SK-N-SH treated with all-trans-retinoic acid at 6 μM for 48 hours (cell line): ENCODE results near the gene SAMD4B.

Experiments
- ATAC-seq: fragments of 200-7000 bp; cut with Tn5 transposase; 3 replicates; pipeline ENCODE4 v1.9.1; 2020; ENCODE audit warnings: mild to moderate bottlenecking, moderate library complexity
- BACH2 ChIP-seq: fragments of 250-450 bp; sonication (Bioruptor Pico); IDR thresholded peaks from 2 replicates; pipeline ENCODE4 v1.9.0; 2021; ENCODE audit warnings: mild to moderate bottlenecking, borderline replicate concordance
- CSDC2 ChIP-seq: fragments of 250-450 bp; sonication (Bioruptor Pico); IDR thresholded peaks from 2 replicates; pipeline ENCODE4 v1.5.0; 2020; ENCODE audit warnings: mild to moderate bottlenecking, moderate library complexity
- ESRRG ChIP-seq: fragments of 250-450 bp; sonication (Bioruptor Pico); IDR thresholded peaks from 2 replicates; pipeline ENCODE4 v1.6.1; 2021; ENCODE audit warnings: mild to moderate bottlenecking
- GLIS3 ChIP-seq: fragments of 250-450 bp; sonication (Bioruptor Pico); IDR thresholded peaks from 2 replicates; pipeline ENCODE4 v1.5.0; 2020; ENCODE audit warnings: mild to moderate bottlenecking, moderate library complexity
- ISL1 ChIP-seq: fragments of 250-450 bp; sonication (Bioruptor Pico); IDR thresholded peaks from 2 replicates; pipeline ENCODE4 v2.1.2; 2022; ENCODE audit warnings: mild to moderate bottlenecking, moderate library complexity
- PPARA ChIP-seq: fragments of 250-450 bp; sonication (Bioruptor Pico); IDR thresholded peaks from 2 replicates; pipeline ENCODE4 v1.5.0; 2020; ENCODE audit warnings: mild to moderate bottlenecking, borderline replicate concordance
- SNAI2 ChIP-seq: fragments of 250-450 bp; sonication (Bioruptor Pico); IDR thresholded peaks from 2 replicates; pipeline ENCODE4 v1.5.0; 2020; ENCODE audit warnings: mild to moderate bottlenecking, moderate library complexity
- TCF4 ChIP-seq: fragments of 250-450 bp; sonication (Bioruptor Pico); IDR thresholded peaks from 2 replicates; pipeline ENCODE4 v1.8.0; 2021; ENCODE audit warnings: mild to moderate bottlenecking, moderate library complexity, borderline replicate concordance
- TOX ChIP-seq: fragments of 250-450 bp; sonication (Bioruptor Pico); IDR thresholded peaks from 2 replicates; pipeline ENCODE4 v1.8.0; 2021; ENCODE audit warnings: mild to moderate bottlenecking, moderate library complexity, borderline replicate concordance
- ZC3H10 ChIP-seq: fragments of 250-450 bp; sonication (Bioruptor Pico); IDR thresholded peaks from 2 replicates; pipeline ENCODE4 v1.5.1; 2021; ENCODE audit warnings: mild to moderate bottlenecking, moderate library complexity
- ZFP3 ChIP-seq: fragments of 250-450 bp; sonication (Bioruptor Pico); IDR thresholded peaks from 2 replicates; pipeline ENCODE4 v1.5.0; 2020; ENCODE audit warnings: mild to moderate bottlenecking, moderate library complexity
- ZFP30 ChIP-seq: fragments of 450-650 bp; formaldehyde crosslinking; IDR thresholded peaks from 2 replicates; pipeline ENCODE4 v1.5.0; 2022; ENCODE audit warnings: mild to moderate bottlenecking, moderate library complexity
- ZNF565 ChIP-seq: fragments of 450-650 bp; formaldehyde crosslinking; conservative IDR thresholded peaks from 2 replicates; pipeline ENCODE4 v1.5.0; 2020; ENCODE audit warnings: low read depth, mild to moderate bottlenecking, moderate library complexity
- ZNF70 ChIP-seq: fragments of 450-650 bp; formaldehyde crosslinking; IDR thresholded peaks from 2 replicates; pipeline ENCODE4 v1.5.0; 2020; ENCODE audit warnings: mild to moderate bottlenecking, moderate library complexity
- ZNF8 ChIP-seq: fragments of 450-650 bp; formaldehyde crosslinking; IDR thresholded peaks from 2 replicates; pipeline ENCODE4 v1.5.0; 2020; ENCODE audit warnings: mild to moderate bottlenecking, moderate library complexity
- TF ChIP-seq, protein P1 (sequence below): fragments of 250-450 bp; sonication (Bioruptor Pico); IDR thresholded peaks from 2 replicates; pipeline ENCODE4 v1.8.0; 2020; ENCODE audit warnings: mild to moderate bottlenecking, moderate library complexity, borderline replicate concordance
- TF ChIP-seq, protein P2 (sequence below): fragments of 250-450 bp; sonication (Bioruptor Pico); IDR thresholded peaks from 2 replicates; pipeline ENCODE4 v1.8.0; 2021; ENCODE audit warnings: low read depth, mild to moderate bottlenecking, moderate library complexity, borderline replicate concordance
- TF ChIP-seq, protein P3 (sequence below): fragments of 250-450 bp; sonication (Bioruptor Pico); IDR thresholded peaks from 2 replicates; pipeline ENCODE4 v1.5.1; 2020; ENCODE audit warnings: low read depth, mild to moderate bottlenecking, moderate library complexity
- TF ChIP-seq, protein P4 (sequence below): fragments of 250-450 bp; sonication (Bioruptor Pico); IDR thresholded peaks from 2 replicates; pipeline ENCODE4 v1.5.1; 2021; ENCODE audit warnings: mild to moderate bottlenecking, moderate library complexity
- TF ChIP-seq, protein P5 (sequence below): fragments of 250-450 bp; sonication (Bioruptor Pico); IDR thresholded peaks from 2 replicates; pipeline ENCODE4 v1.5.0; 2020; ENCODE audit warnings: mild to moderate bottlenecking, moderate library complexity

The SAMD4B gene

DNA sequence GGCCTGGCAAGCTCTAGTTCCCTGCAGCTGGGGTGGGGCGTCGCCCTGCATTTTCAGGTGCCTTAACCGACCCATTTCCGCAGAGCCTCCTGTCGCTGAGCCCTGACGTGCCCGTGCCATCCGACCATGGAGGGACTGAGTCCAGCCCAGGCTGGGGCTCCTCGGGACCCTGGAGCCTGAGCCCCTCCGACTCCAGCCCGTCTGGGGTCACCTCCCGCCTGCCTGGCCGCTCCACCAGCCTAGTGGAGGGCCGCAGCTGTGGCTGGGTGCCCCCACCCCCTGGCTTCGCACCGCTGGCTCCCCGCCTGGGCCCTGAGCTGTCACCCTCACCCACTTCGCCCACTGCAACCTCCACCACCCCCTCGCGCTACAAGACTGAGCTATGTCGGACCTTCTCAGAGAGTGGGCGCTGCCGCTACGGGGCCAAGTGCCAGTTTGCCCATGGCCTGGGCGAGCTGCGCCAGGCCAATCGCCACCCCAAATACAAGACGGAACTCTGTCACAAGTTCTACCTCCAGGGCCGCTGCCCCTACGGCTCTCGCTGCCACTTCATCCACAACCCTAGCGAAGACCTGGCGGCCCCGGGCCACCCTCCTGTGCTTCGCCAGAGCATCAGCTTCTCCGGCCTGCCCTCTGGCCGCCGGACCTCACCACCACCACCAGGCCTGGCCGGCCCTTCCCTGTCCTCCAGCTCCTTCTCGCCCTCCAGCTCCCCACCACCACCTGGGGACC, 65.6 kb downstream of the SAMD4B start:
- TF ChIP-seq TCF4 (CRISPR knock-in tag) (no peak), ZFP3 (CRISPR knock-in tag) (no peak), BACH2 (CRISPR knock-in tag) (no peak), ZNF565 (CRISPR knock-in tag) (no peak), ESRRG (CRISPR knock-in tag) (no peak), GLIS3 (no peak), ZFP30 (CRISPR knock-in tag) (no peak)
- TF ChIP-seq, protein P1, sequence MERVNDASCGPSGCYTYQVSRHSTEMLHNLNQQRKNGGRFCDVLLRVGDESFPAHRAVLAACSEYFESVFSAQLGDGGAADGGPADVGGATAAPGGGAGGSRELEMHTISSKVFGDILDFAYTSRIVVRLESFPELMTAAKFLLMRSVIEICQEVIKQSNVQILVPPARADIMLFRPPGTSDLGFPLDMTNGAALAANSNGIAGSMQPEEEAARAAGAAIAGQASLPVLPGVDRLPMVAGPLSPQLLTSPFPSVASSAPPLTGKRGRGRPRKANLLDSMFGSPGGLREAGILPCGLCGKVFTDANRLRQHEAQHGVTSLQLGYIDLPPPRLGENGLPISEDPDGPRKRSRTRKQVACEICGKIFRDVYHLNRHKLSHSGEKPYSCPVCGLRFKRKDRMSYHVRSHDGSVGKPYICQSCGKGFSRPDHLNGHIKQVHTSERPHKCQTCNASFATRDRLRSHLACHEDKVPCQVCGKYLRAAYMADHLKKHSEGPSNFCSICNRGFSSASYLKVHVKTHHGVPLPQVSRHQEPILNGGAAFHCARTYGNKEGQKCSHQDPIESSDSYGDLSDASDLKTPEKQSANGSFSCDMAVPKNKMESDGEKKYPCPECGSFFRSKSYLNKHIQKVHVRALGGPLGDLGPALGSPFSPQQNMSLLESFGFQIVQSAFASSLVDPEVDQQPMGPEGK: no peak
- TF ChIP-seq, protein P2, sequence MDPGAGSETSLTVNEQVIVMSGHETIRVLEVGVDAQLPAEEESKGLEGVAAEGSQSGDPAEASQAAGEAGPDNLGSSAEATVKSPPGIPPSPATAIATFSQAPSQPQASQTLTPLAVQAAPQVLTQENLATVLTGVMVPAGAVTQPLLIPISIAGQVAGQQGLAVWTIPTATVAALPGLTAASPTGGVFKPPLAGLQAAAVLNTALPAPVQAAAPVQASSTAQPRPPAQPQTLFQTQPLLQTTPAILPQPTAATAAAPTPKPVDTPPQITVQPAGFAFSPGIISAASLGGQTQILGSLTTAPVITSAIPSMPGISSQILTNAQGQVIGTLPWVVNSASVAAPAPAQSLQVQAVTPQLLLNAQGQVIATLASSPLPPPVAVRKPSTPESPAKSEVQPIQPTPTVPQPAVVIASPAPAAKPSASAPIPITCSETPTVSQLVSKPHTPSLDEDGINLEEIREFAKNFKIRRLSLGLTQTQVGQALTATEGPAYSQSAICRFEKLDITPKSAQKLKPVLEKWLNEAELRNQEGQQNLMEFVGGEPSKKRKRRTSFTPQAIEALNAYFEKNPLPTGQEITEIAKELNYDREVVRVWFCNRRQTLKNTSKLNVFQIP (CRISPR knock-in tag): no peak
- TF ChIP-seq, protein P3, sequence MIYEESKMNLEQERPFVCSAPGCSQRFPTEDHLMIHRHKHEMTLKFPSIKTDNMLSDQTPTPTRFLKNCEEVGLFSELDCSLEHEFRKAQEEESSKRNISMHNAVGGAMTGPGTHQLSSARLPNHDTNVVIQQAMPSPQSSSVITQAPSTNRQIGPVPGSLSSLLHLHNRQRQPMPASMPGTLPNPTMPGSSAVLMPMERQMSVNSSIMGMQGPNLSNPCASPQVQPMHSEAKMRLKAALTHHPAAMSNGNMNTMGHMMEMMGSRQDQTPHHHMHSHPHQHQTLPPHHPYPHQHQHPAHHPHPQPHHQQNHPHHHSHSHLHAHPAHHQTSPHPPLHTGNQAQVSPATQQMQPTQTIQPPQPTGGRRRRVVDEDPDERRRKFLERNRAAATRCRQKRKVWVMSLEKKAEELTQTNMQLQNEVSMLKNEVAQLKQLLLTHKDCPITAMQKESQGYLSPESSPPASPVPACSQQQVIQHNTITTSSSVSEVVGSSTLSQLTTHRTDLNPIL (CRISPR knock-in tag): no peak
- TF ChIP-seq, protein P4, sequence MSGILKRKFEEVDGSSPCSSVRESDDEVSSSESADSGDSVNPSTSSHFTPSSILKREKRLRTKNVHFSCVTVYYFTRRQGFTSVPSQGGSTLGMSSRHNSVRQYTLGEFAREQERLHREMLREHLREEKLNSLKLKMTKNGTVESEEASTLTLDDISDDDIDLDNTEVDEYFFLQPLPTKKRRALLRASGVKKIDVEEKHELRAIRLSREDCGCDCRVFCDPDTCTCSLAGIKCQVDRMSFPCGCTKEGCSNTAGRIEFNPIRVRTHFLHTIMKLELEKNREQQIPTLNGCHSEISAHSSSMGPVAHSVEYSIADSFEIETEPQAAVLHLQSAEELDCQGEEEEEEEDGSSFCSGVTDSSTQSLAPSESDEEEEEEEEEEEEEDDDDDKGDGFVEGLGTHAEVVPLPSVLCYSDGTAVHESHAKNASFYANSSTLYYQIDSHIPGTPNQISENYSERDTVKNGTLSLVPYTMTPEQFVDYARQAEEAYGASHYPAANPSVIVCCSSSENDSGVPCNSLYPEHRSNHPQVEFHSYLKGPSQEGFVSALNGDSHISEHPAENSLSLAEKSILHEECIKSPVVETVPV (CRISPR knock-in tag): no peak
- ATAC-seq: no peak

DNA sequence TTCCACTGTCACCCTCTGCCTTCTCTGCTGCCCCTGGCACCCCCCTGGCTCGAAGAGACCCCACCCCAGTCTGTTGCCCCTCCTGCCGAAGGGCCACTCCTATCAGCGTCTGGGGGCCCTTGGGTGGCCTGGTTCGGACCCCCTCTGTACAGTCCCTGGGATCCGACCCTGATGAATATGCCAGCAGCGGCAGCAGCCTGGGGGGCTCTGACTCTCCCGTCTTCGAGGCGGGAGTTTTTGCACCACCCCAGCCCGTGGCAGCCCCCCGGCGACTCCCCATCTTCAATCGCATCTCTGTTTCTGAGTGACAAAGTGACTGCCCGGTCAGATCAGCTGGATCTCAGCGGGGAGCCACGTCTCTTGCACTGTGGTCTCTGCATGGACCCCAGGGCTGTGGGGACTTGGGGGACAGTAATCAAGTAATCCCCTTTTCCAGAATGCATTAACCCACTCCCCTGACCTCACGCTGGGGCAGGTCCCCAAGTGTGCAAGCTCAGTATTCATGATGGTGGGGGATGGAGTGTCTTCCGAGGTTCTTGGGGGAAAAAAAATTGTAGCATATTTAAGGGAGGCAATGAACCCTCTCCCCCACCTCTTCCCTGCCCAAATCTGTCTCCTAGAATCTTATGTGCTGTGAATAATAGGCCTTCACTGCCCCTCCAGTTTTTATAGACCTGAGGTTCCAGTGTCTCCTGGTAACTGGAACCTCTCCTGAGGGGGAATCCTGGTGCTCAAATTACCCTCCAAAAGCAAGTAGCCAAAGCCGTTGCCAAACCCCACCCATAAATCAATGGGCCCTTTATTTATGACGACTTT, 66.4 kb downstream of the SAMD4B start:
- no peak for ATAC-seq
- TF ChIP-seq GLIS3 (no peak), ZFP3 (CRISPR knock-in tag) (no peak), ZNF8 (no peak), ZNF70 (CRISPR knock-in tag) (no peak), ZC3H10 (no peak), ZNF565 (CRISPR knock-in tag) (no peak), PPARA (CRISPR knock-in tag) (no peak), TOX (CRISPR knock-in tag) (no peak), SNAI2 (CRISPR knock-in tag) (no peak), ISL1 (CRISPR knock-in tag) (no peak), BACH2 (CRISPR knock-in tag) (no peak), CSDC2 (CRISPR knock-in tag) (no peak), TCF4 (CRISPR knock-in tag) (no peak)
- TF ChIP-seq, protein P2 (CRISPR knock-in tag): no peak
- TF ChIP-seq, protein P1: no peak
- TF ChIP-seq, protein P3 (CRISPR knock-in tag): no peak
- TF ChIP-seq, protein P4 (CRISPR knock-in tag): no peak
- TF ChIP-seq, protein P5, sequence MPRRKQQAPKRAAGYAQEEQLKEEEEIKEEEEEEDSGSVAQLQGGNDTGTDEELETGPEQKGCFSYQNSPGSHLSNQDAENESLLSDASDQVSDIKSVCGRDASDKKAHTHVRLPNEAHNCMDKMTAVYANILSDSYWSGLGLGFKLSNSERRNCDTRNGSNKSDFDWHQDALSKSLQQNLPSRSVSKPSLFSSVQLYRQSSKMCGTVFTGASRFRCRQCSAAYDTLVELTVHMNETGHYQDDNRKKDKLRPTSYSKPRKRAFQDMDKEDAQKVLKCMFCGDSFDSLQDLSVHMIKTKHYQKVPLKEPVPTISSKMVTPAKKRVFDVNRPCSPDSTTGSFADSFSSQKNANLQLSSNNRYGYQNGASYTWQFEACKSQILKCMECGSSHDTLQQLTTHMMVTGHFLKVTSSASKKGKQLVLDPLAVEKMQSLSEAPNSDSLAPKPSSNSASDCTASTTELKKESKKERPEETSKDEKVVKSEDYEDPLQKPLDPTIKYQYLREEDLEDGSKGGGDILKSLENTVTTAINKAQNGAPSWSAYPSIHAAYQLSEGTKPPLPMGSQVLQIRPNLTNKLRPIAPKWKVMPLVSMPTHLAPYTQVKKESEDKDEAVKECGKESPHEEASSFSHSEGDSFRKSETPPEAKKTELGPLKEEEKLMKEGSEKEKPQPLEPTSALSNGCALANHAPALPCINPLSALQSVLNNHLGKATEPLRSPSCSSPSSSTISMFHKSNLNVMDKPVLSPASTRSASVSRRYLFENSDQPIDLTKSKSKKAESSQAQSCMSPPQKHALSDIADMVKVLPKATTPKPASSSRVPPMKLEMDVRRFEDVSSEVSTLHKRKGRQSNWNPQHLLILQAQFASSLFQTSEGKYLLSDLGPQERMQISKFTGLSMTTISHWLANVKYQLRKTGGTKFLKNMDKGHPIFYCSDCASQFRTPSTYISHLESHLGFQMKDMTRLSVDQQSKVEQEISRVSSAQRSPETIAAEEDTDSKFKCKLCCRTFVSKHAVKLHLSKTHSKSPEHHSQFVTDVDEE (CRISPR knock-in tag): no peak
